ENCODE data around the gene NMBR.
"Not testable (repeated sequence)": the region's sequence is repeated elsewhere in the genome, so short reads cannot be mapped to it uniquely, and the experiment has no call there.

GRCh38 chr6:142156758-142157068 is 9.8 kb upstream of the NMBR start:
- not testable (repeated sequence) for TF ChIP-seq POLR2A (IDR thresholded peaks at IDR 0.05; ENCODE audit: extremely low read depth, insufficient read length); CTCF (IDR thresholded peaks at IDR 0.05; ENCODE audit: low read depth, low read length)
- TF ChIP-seq, protein P1, sequence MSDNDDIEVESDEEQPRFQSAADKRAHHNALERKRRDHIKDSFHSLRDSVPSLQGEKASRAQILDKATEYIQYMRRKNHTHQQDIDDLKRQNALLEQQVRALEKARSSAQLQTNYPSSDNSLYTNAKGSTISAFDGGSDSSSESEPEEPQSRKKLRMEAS (IDR thresholded peaks at IDR 0.05; ENCODE audit: low read depth, low read length): not testable (repeated sequence)

All from NB4 (cell line).